K562 (cell line): ENCODE results near the gene TUB. TPM values are rescaled to one million over a fixed set of nuclear protein-coding genes. Genes with fewer than 3 reads are reported as not detected.
A peak's percentile ranks its signal among the peaks of the same experiment; 100 is the strongest.

Source experiments
- ATAC-seq: fragments of 200-7000 bp; cut with Tn5 transposase; 3 replicates; pipeline ENCODE4 v1.9.1; 2020; ENCODE audit warnings: moderate library complexity
- BruUV-seq: library from RNA; stranded (reverse); fragments of 400-500 nt; replicated peaks from 2 replicates; lab custom pipeline; 2021; lab: Mats Ljungman, UMichigan
- CTCF ChIA-PET: fragments of 300-600 bp; formaldehyde crosslinking; extraction: SDS; loops from one replicate; lab custom pipeline; 2021; ENCODE audit warnings: low intra/inter-chr PET ratio; lab: Yijun Ruan, JAX
- POLR2A ChIA-PET: fragments of 300-600, 350-650 bp; sonication (Branson Sonifier 250); formaldehyde crosslinking; extraction: SDS; loops from one replicate; lab custom pipeline; 2021; ENCODE audit warnings: antibody characterized with exemption, inconsistent platforms; lab: Yijun Ruan, JAX
- DNase-seq, 4 experiments: peaks; one replicate each; pipeline versions ENCODE4 v3.0.0 to v3.0.0-alpha.2; 2011 to 2018; ENCODE audit warnings: low spot score in 3 of 4, mixed read lengths in 3 of 4; ENCODE audit errors: extremely low read depth in 1 of 4
- FAIRE-seq: peaks from 2 replicates; lab custom pipeline; 2011; peaks lifted over from hg19 to GRCh38; lab: Jason Lieb, UNC
- H2AFZ ChIP-seq: 2 replicates; pipeline ENCODE4 v1.6.0; 2011; ENCODE audit warnings: low read depth, low read length, control low read depth, inconsistent platforms
- H3K27ac ChIP-seq: fragments of 200-600 bp; 3 replicates; pipeline ENCODE4 v1.8.0; 2011; ENCODE audit warnings: low read depth, mild to moderate bottlenecking, control low read depth, inconsistent platforms, low read length, moderate library complexity, mixed read lengths; ENCODE audit errors: extremely low read depth
- H3K27me3 ChIP-seq, 2 experiments: fragments of 300-600 bp in 1 of 2; 2 replicates in 1 of 2; 3 replicates in 1 of 2; pipeline versions ENCODE4 v1.6.0 to v1.8.0; 2011; ENCODE audit warnings: inconsistent platforms in 2 of 2, low read length in 2 of 2, mild to moderate bottlenecking in 1 of 2, mixed read lengths in 1 of 2, moderate library complexity in 1 of 2; ENCODE audit not compliant: control insufficient read depth in 2 of 2, insufficient read depth in 2 of 2
- H3K36me3 ChIP-seq: fragments of 300-600 bp; 3 replicates; pipeline ENCODE4 v1.8.0; 2011; ENCODE audit warnings: mild to moderate bottlenecking, low read length, inconsistent platforms; ENCODE audit not compliant: control insufficient read depth, insufficient read depth
- H3K4me1 ChIP-seq, 2 experiments: fragments of 200-600 bp in 1 of 2; replicated peaks in 1 of 2; 2 replicates in 1 of 2; 3 replicates in 1 of 2; pipeline versions ENCODE4 v1.5.1 to v1.8.0; 2011; ENCODE audit warnings: inconsistent platforms in 2 of 2, low read length in 2 of 2, mild to moderate bottlenecking in 1 of 2, mixed read lengths in 1 of 2, moderate library complexity in 1 of 2; ENCODE audit not compliant: control insufficient read depth in 2 of 2, insufficient read depth in 2 of 2
- H3K4me2 ChIP-seq: 2 replicates; pipeline ENCODE4 v1.6.1; 2011; ENCODE audit warnings: low read length, control low read depth, inconsistent platforms, mixed read lengths; ENCODE audit not compliant: insufficient read depth
- H3K4me3 ChIP-seq: fragments of 200-600 bp; sonication (generic), shearing (Covaris generic); 2 replicates; pipeline ENCODE4 v1.5.1; 2016; ENCODE audit warnings: control low read depth, inconsistent platforms
- H3K79me2 ChIP-seq: fragments of 200-600 bp; 3 replicates; pipeline ENCODE4 v1.8.0; 2011; ENCODE audit warnings: low read length, inconsistent platforms; ENCODE audit not compliant: control insufficient read depth, insufficient read depth
- H3K9ac ChIP-seq, 2 experiments: 2 replicates each; pipeline versions ENCODE4 v1.6.0 to v1.6.1; 2011; ENCODE audit warnings: low read depth in 2 of 2, low read length in 2 of 2, control low read depth in 1 of 2, inconsistent platforms in 1 of 2, mild to moderate bottlenecking in 1 of 2, mixed read lengths in 1 of 2; ENCODE audit not compliant: insufficient read depth in 1 of 2
- H3K9me1 ChIP-seq: one replicate; pipeline ENCODE4 v1.6.0; 2011; ENCODE audit warnings: inconsistent platforms, mild to moderate bottlenecking, low read length, moderate library complexity; ENCODE audit not compliant: control insufficient read depth, insufficient read depth
- H3K9me3 ChIP-seq: replicated peaks from 2 replicates; pipeline ENCODE4 v1.5.1; 2011; ENCODE audit warnings: low read depth, low read length, inconsistent platforms; ENCODE audit not compliant: control insufficient read depth, insufficient read depth
- H4K20me1 ChIP-seq: replicated peaks from 2 replicates; pipeline ENCODE4 v1.6.1; 2011; ENCODE audit warnings: low read length, inconsistent platforms, mixed read lengths; ENCODE audit not compliant: control insufficient read depth, insufficient read depth
- ARID2 ChIP-seq: fragments of 450-650 bp; IDR thresholded peaks from 2 replicates; pipeline ENCODE4 v1.6.1; 2017; ENCODE audit warnings: antibody characterized with exemption, mild to moderate bottlenecking
- ARNT ChIP-seq, 2 experiments: fragments of 450-650 bp; IDR thresholded peaks; 2 replicates each; pipeline ENCODE4 v1.6.1; 2016; ENCODE audit warnings: mild to moderate bottlenecking in 1 of 2
- BCLAF1 ChIP-seq, 2 experiments: fragments of 450-650 bp in 1 of 2; IDR thresholded peaks; 2 replicates each; pipeline ENCODE4 v1.6.1; 2011 to 2017; ENCODE audit warnings: low read depth in 2 of 2, antibody characterized with exemption in 1 of 2, borderline replicate concordance in 1 of 2, low read length in 1 of 2, mild to moderate bottlenecking in 1 of 2, mixed read lengths in 1 of 2; ENCODE audit not compliant: control insufficient read depth in 1 of 2
- HDAC6 ChIP-seq: IDR thresholded peaks from 2 replicates; pipeline ENCODE4 v1.6.1; 2012; ENCODE audit warnings: low read depth, mild to moderate bottlenecking, control low read depth, inconsistent platforms, low read length, moderate library complexity
- RNF2 ChIP-seq: sonication (generic); IDR thresholded peaks from 2 replicates; pipeline ENCODE4 v1.6.1; 2016
- ZBED1 ChIP-seq: IDR thresholded peaks from 2 replicates; pipeline ENCODE4 v1.6.1; 2014
- ZBTB9 ChIP-seq: fragments of 450-650 bp; formaldehyde crosslinking; IDR thresholded peaks from 2 replicates; pipeline ENCODE4 v1.4.0; 2020; ENCODE audit warnings: mild to moderate bottlenecking, moderate library complexity
- ZFX ChIP-seq: sonication (generic); formaldehyde crosslinking; IDR thresholded peaks from 2 replicates; pipeline ENCODE4 v1.8.0; 2022; ENCODE audit warnings: mild to moderate bottlenecking, missing genetic modification reagents, moderate library complexity
- ZNF280A ChIP-seq: fragments of 450-650 bp; IDR thresholded peaks from 2 replicates; pipeline ENCODE4 v1.6.1; 2018; ENCODE audit warnings: mild to moderate bottlenecking, low read depth; ENCODE audit not compliant: partially characterized antibody
- ZNF76 ChIP-seq: fragments of 250-450 bp; sonication (Bioruptor Pico); IDR thresholded peaks from 2 replicates; pipeline ENCODE4 v1.4.0; 2020; ENCODE audit warnings: mild to moderate bottlenecking, moderate library complexity, borderline replicate concordance
- WGBS: fragments of 100-300 bp; shearing (Covaris generic); methylation state at CpG from one replicate; pipeline ENCODE4 v1.1.6; 2016; ENCODE audit warnings: low coverage, mixed read lengths; ENCODE audit not compliant: insufficient coverage; ENCODE audit errors: missing lambda C conversion rate; 5-methylcytosine and 5-hydroxymethylcytosine counted together
- in situ Hi-C: fragments of 300-500 bp; cut with MboI; formaldehyde crosslinking; loops from 4 replicates; pipeline ENCODE4 v1.15.0; 2018; ENCODE audit warnings: inconsistent platforms, mixed read lengths
- intact Hi-C: fragments of 100-400 bp; cut with micrococcal nuclease; formaldehyde crosslinking; loops from 2 replicates; pipeline ENCODE4 v1.14.2; 2022
- polyA plus RNA-seq, 8 experiments: library from polyadenylated mRNA; depleted of rRNA in 4 of 8; stranded (reverse) in 5 of 8; unstranded in 3 of 8; fragments of >200 nt; fragmentation: Nextera tagmentation in 2 of 8; fragmentation: Illumina TruSeq in 1 of 8; extraction: Ambion mirVana in 2 of 8; extraction: Trizol in 1 of 8; gene quantifications; 2 replicates each; pipeline versions ENCODE4 v1.2.1 to v1.2.3, GENCODE V29; 2011 to 2014; ENCODE audit warnings: inconsistent platforms in 1 of 8, missing spikeins in 1 of 8
- total RNA-seq, 7 experiments: library from RNA; depleted of rRNA in 6 of 7; stranded (reverse); fragments of >200 nt in 6 of 7; fragmentation: Illumina TruSeq in 2 of 7; extraction: Trizol in 2 of 7; gene quantifications; 2 replicates each; pipeline versions ENCODE4 v1.2.1 to v1.2.3, GENCODE V29; 2011 to 2021; ENCODE audit warnings: low replicate concordance in 1 of 7
- TF ChIP-seq, protein P1 (sequence below): fragments of 250-450 bp; sonication (Bioruptor Pico); IDR thresholded peaks from 2 replicates; pipeline ENCODE4 v1.4.0; 2020; ENCODE audit warnings: mild to moderate bottlenecking, moderate library complexity

The TUB gene
- total and polyA plus RNA-seq, 9 of the 15 experiments (the other 6 are each of a cell fraction or from before 2014, with no cell fraction given): not detected

GRCh38 chr11:8094656-8095055 is 13.6 kb downstream of the TUB start (continued):
- TF ChIP-seq ZBTB9 (CRISPR knock-in tag): no peak
- TF ChIP-seq HDAC6: no peak
- TF ChIP-seq, protein P1, sequence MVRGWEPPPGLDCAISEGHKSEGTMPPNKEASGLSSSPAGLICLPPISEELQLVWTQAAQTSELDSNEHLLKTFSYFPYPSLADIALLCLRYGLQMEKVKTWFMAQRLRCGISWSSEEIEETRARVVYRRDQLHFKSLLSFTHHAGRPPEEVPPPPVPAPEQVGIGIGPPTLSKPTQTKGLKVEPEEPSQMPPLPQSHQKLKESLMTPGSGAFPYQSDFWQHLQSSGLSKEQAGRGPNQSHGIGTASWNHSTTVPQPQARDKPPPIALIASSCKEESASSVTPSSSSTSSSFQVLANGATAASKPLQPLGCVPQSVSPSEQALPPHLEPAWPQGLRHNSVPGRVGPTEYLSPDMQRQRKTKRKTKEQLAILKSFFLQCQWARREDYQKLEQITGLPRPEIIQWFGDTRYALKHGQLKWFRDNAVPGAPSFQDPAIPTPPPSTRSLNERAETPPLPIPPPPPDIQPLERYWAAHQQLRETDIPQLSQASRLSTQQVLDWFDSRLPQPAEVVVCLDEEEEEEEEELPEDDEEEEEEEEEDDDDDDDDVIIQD (CRISPR knock-in tag): no peak
- TF ChIP-seq, all 486 proteins: peak for 0

DNA sequence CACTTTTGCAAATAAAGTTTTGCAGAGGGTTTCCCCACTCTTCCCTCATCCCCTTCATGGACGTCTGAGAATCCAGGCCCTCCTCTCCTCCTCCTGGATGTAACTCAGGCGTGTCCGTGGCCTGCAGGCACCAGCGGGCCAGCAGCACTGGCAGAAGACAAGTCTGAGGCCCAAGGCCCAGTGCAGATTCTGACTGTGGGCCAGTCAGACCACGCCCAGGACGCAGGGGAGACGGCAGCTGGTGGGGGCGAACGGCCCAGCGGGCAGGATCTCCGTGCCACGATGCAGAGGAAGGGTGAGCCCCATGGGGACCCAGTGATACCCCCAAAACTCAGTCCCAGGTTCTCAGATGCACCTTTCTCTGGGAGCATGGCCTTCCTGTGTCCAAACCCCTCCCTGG is 14.4 kb downstream of the TUB start:
- in situ Hi-C loops (loop anchor here (5.0 to 10.0 kb wide), 2 partner anchors 88 to 201 kb away; no protein-coding TSS in a partner anchor), intact Hi-C loops (loop anchor here (10.0 kb wide), 1 partner anchor 391 kb away; the partner anchor contains the start of gene OVCH2)
- no peak for ATAC-seq
- Histone ChIP-seq H3K9ac (peak overlapping the region in 1 of 2 experiments; percentile 4; a peak in 1 of 4 replicates), H3K27me3 (peaks cover 0 to 34% of the 10 kb centered on the region in 2 experiments; a peak in 2 of 5 replicates), H3K27ac (no peak overlapping the region), H3K4me1 (peaks cover 0 to 3% of the 10 kb centered on the region in 2 experiments; a peak in 2 of 5 replicates), H3K9me3 (no peaks in the 10 kb centered on the region), H3K9me1 (no peaks in the 10 kb centered on the region), H3K36me3 (no peaks in the 10 kb centered on the region), H3K79me2 (no peaks in the 10 kb centered on the region), H2AFZ (no peak overlapping the region), H4K20me1 (no peaks in the 10 kb centered on the region), H3K4me2 (no peak overlapping the region), H3K4me3 (no peak overlapping the region)
- BruUV-seq: no TSS peak
- no peak for FAIRE-seq
- 0% methylated on average over 7 of the region's 12 CpGs for WGBS
- CTCF ChIA-PET: no interaction called here
- POLR2A ChIA-PET: interaction anchor here (0.6 to 0.7 kb wide), 2 partner anchors 9 to 89 kb away, joined by 3 to 4 read pairs; no protein-coding TSS in a partner anchor
- DNase-seq: no peak
- TF ChIP-seq RNF2 (no peak), ARNT (IDR thresholded peaks at IDR 0.05) (no peak), ZNF76 (CRISPR knock-in tag) (no peak), ARID2 (no peak), ZBED1 (no peak), ZFX (CRISPR knock-in tag) (no peak), ZNF280A (no peak), BCLAF1 (IDR thresholded peaks at IDR 0.05; ENCODE audit: borderline replicate concordance in 1 of 2, control insufficient read depth in 1 of 2, low read depth in 2 of 2, low read length in 1 of 2) (no peak)
